ENCODE data around the gene XRCC1.

GRCh38 chr19:43538922-43539321, 36.4 kb downstream of the XRCC1 start:
- TF ChIP-seq CTCF (IDR thresholded peaks at IDR 0.05; ENCODE audit: insufficient read depth, low read depth, low read length) = no peak
- TF ChIP-seq EZH2 (IDR thresholded peaks at IDR 0.05; ENCODE audit: insufficient read depth, low read length) = no peak
